Measurements from ENCODE around the gene ATXN7L1. TPM values are rescaled to one million over a fixed set of nuclear protein-coding genes. Genes with fewer than 3 reads are reported as not detected.

The ATXN7L1 gene
- total and polyA plus RNA-seq, 2 of the 8 experiments (the other 6 are each of a cell fraction or from before 2014, with no cell fraction given): 14.3 to 34.0 TPM

DNA sequence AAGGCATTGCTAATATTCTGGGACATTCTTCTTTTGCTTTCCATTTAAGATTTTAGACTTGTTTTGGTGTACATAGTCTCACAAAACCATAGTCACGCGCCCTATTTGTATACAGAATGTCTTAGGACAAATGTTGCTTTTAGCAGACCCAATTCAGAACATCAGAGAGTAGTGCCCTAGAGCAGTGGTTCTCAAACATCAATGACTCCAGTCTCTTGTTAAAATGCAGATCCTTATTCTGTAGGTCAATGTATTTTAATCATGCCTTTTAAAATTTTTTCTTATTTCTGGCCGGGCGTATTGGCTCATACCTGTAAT is 167.7 kb downstream of the ATXN7L1 start (continued):
- TF ChIP-seq, protein P1, sequence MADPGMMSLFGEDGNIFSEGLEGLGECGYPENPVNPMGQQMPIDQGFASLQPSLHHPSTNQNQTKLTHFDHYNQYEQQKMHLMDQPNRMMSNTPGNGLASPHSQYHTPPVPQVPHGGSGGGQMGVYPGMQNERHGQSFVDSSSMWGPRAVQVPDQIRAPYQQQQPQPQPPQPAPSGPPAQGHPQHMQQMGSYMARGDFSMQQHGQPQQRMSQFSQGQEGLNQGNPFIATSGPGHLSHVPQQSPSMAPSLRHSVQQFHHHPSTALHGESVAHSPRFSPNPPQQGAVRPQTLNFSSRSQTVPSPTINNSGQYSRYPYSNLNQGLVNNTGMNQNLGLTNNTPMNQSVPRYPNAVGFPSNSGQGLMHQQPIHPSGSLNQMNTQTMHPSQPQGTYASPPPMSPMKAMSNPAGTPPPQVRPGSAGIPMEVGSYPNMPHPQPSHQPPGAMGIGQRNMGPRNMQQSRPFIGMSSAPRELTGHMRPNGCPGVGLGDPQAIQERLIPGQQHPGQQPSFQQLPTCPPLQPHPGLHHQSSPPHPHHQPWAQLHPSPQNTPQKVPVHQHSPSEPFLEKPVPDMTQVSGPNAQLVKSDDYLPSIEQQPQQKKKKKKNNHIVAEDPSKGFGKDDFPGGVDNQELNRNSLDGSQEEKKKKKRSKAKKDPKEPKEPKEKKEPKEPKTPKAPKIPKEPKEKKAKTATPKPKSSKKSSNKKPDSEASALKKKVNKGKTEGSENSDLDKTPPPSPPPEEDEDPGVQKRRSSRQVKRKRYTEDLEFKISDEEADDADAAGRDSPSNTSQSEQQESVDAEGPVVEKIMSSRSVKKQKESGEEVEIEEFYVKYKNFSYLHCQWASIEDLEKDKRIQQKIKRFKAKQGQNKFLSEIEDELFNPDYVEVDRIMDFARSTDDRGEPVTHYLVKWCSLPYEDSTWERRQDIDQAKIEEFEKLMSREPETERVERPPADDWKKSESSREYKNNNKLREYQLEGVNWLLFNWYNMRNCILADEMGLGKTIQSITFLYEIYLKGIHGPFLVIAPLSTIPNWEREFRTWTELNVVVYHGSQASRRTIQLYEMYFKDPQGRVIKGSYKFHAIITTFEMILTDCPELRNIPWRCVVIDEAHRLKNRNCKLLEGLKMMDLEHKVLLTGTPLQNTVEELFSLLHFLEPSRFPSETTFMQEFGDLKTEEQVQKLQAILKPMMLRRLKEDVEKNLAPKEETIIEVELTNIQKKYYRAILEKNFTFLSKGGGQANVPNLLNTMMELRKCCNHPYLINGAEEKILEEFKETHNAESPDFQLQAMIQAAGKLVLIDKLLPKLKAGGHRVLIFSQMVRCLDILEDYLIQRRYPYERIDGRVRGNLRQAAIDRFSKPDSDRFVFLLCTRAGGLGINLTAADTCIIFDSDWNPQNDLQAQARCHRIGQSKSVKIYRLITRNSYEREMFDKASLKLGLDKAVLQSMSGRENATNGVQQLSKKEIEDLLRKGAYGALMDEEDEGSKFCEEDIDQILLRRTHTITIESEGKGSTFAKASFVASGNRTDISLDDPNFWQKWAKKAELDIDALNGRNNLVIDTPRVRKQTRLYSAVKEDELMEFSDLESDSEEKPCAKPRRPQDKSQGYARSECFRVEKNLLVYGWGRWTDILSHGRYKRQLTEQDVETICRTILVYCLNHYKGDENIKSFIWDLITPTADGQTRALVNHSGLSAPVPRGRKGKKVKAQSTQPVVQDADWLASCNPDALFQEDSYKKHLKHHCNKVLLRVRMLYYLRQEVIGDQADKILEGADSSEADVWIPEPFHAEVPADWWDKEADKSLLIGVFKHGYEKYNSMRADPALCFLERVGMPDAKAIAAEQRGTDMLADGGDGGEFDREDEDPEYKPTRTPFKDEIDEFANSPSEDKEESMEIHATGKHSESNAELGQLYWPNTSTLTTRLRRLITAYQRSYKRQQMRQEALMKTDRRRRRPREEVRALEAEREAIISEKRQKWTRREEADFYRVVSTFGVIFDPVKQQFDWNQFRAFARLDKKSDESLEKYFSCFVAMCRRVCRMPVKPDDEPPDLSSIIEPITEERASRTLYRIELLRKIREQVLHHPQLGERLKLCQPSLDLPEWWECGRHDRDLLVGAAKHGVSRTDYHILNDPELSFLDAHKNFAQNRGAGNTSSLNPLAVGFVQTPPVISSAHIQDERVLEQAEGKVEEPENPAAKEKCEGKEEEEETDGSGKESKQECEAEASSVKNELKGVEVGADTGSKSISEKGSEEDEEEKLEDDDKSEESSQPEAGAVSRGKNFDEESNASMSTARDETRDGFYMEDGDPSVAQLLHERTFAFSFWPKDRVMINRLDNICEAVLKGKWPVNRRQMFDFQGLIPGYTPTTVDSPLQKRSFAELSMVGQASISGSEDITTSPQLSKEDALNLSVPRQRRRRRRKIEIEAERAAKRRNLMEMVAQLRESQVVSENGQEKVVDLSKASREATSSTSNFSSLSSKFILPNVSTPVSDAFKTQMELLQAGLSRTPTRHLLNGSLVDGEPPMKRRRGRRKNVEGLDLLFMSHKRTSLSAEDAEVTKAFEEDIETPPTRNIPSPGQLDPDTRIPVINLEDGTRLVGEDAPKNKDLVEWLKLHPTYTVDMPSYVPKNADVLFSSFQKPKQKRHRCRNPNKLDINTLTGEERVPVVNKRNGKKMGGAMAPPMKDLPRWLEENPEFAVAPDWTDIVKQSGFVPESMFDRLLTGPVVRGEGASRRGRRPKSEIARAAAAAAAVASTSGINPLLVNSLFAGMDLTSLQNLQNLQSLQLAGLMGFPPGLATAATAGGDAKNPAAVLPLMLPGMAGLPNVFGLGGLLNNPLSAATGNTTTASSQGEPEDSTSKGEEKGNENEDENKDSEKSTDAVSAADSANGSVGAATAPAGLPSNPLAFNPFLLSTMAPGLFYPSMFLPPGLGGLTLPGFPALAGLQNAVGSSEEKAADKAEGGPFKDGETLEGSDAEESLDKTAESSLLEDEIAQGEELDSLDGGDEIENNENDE (IDR thresholded peaks at IDR 0.05; ENCODE audit: insufficient replicate concordance, low read length): no peak

All from H1 (cell line).